HG03159 (cell line): ENCODE results near the gene SKIC2.
"Not testable (repeated sequence)": the region's sequence is repeated elsewhere in the genome, so short reads cannot be mapped to it uniquely, and the experiment has no call there.

Experiments
- ATAC-seq: cut with Tn5 transposase; IDR thresholded peaks from one replicate; pipeline ENCODE4 v1.9.1; 2021; ENCODE audit warnings: mild to moderate bottlenecking, moderate library complexity; ENCODE audit not compliant: unreplicated experiment

The SKIC2 gene

DNA sequence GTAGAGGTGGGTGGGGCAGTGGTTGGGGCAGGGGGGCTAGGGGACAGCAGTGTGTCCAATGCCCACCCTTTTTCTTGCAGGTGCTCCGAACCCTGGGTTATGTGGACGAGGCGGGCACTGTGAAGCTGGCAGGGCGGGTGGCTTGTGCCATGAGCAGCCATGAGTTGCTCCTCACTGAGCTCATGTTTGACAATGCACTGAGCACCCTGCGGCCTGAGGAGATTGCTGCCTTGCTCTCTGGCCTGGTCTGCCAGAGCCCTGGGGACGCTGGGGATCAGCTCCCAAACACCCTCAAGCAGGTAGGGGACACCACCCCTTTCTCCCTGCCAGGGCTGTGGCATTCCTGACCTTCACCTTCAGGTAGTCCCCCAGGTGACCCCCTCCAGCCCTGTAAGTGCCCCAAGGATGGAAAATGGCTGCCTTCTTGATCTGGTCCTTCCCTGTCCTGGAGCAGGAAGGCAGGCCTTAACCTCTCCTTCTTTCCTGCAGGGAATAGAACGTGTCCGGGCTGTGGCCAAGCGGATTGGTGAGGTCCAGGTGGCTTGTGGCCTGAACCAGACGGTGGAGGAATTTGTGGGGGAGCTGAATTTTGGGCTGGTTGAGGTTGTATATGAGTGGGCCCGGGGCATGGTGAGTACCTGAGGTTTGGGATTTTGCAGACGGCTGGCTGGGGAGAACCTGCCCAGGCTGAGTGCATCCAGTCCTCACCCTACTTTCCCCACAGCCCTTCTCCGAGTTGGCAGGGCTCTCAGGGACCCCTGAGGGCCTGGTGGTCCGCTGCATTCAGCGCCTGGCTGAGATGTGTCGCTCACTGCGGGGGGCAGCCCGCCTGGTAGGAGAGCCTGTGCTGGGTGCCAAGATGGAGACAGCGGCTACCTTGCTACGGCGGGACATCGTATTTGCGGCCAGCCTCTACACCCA, 10.1 kb downstream of the SKIC2 start:
- ATAC-seq = no peak

DNA sequence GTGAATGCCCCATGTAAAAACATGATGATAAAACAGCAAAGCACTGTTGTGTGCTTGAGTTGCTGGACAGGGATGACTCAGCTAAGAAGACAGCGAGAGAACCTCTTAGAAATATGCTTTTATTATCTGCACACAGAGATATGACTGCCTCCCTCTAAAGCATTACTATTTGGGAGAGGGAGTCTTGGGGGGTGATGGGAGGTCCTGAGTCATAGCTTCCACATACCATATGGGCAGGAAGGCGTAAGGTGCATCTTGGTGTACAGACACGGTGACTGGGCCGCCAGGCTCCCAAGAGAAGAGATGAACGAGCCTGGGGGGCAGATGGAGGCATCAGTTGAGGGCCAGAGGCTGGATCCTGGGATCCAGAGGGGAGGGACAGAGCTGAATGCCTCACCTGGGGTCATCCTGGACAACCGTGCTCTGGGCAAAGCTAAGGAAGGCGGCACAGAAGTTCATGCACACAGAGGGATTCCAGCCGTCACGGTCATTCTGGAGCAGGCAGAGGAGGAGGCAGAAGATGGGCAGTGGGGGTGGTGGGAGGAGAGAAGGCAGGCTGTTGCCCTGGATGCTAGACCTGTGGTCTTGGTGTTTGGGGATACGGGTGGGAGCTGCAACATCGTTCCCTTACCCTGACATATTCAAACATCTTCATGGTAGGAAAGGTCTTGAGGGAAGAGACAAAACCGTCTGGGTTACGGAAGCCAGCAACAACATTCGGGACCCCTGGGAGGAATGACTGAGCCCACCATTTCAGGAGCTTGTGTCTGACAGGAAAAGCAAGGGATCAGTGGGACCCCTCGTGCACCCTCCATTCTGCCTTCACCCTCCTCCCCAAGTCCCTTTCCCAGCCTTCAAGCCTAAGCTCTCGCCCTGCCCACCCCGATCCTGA, 11.0 kb downstream of the SKIC2 start:
- ATAC-seq = no peak

DNA sequence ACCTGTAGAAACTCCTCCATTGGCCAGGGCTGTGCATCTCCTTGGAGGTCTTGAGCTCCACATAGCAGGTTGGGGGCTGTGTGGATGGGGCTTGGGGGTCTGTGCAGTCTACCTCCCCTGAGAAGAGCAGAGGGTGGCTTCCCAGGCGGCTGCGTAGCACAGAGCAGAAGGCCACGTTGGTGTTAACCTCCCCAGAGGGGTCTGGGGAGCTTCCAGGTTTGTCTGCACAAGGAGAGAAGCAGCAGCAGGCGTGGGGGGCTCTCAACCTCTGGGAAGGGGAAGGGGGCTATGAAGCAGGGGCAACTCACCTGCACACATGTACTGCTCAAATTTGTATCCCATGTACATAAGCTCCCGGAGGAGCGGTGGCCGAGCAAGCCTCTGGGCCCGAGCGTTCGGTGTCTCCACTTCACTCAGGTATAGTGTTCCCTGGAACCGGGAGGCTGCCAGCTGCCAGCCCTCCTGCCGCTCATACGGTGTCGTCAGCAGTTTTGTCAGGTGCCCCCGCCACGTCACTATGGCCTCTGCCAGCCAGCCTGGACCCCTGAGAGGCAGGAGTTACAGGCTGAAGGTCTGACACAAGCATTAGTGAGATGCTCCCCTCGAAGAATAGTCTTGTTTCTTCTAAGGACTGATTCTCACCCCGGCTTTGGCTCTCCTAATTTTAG, 11.8 kb downstream of the SKIC2 start:
- ATAC-seq = no peak

DNA sequence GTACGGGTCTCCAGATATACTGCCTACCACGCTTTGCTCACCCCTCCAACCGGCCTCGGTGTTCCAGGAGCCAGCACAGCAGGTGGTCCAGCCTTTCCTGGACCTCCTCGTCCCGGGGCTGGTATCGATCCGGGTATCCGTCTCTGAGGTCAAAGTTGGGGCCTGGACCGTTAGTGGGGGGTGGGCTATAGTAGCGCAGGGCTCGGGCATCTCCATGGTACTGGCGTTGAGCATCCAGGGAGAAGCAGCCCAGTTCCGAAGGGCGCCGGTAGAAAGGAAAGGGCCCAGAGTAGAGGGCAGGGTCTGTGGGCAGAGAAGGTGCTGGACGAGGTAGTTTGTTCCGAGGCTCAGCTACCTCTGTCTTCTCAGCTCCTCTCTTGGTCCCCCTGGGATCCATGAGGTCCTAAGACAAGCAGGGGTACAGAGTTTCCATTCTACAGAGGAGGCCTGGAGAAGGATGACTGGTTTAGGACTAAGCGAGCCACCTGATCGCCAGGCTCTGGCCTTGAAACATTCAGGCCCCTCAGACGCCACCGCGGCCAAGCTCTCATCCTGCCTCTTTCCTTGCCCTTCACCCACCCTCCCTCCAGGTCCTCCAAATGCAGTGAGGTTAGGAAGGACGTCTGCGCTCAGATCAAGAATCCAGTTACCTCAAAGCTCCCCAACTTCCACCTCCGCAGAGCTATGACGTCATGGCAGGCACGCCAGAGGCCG, 12.5 kb downstream of the SKIC2 start:
- no peak for ATAC-seq

DNA sequence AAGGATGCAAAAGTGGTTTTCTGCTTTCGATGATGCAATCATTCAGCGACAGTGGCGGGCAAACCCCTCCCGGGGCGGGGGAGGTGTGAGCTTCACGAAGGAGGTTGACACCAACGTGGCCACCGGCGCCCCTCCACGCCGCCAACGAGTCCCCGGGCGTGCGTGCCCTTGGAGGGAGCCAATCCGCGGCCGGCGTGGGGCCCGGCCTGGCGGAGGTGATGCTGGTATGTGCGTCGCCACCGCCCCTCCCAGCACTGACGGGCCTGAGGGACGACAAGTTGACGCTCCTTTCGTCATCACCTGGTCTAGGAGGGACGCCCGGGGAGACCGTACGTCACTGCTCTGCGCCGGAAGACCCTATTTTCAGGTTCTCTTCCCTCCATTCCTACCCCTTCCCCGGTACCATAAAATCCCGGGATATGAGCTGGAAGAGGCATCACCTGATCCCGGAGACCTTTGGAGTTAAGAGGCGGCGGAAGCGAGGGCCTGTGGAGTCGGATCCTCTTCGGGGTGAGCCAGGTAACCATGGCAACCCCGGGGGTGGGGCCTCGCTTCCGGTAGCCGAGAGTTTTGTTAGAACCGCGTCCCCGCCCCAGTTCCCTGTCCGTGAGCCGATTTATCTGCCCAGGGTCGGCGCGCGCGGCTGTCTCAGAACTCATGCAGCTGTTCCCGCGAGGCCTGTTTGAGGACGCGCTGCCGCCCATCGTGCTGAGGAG, 13.2 kb downstream of the SKIC2 start, which contains the start of gene DXO:
Gene DXO (minus strand): TSS at position 146 of the 716 bp plus-strand sequence. CDS start 463 bp downstream, outside the sequence.
- peak; percentile 82 for ATAC-seq

DNA sequence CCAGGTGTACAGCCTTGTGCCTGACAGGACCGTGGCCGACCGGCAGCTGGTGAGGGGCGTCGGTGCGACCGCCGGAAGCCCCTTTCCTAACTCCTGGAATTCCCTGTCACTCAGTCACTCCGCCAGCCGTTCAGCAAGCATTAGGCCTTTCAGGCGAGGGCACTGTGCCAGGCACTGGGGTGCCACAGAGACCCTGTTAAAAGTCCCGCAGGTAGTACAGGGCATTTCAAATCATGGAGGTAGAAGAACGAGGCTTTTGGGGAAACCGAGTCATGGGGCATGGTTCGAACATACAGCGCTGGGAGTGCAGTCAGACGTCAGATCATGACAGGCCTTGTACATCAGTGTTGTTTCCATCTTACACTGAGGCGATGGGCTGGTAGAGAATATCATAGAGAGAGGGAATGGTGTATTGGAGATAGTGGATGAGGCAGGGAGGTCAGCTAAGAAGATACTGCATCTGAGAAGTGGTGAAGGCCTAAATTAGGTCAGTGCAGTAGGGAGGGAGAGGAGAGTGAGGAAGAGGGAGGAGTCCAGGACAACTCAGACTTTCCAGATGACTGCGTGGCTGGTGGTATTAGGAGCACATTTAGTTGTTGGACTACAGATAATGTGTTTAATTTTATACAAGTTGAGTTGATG, 13.9 kb downstream of the SKIC2 start:
- ATAC-seq = no peak

DNA sequence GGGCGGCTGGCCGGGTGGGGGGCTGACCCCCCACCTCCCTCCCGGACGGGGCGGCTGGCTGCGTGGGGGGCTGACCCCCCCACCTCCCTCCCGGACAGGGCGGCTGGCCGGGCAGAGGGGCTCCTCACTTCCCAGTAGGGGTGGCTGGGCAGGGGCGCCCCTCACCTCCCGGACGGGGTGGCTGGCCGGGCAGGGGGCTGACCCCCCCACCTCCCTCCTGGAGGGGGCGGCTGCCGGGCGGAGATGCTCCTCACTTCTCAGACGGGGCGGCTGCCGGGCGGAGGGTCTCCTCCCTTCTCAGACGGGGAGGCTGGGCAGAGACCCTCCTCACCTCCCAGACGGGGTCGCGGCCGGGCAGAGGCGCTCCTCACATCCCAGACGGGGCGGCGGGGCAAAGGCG, 17.1 kb downstream of the SKIC2 start:
- not testable (repeated sequence) for ATAC-seq

DNA sequence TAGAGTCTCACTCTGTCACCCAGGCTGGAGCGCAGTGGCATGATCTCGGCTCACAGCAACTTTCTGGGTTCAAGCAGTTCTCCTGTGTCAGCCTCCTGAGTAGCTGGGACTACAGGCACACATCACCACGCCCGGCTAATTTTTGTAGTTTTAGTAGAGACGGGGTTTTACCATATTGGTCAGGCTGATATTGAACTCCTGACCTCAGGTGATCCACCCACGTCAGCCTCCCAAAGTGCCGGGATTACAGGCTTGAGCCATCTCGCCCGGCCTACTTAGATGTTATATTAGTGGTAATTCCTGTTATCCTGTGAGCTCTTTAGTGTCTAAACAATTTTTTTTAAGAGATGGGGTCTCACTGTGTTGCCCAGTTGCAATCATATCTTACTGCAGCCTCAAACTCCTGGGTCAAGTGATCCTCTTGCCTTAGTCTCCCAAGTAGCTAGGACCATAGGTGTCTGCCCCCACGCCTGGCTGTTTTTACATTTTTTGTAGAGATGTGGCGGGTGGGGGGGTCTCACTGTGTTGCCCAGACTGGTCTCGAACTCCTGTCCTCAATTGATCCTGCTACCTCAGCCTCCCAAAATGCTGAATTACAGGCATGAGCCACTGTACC, 18.9 kb downstream of the SKIC2 start:
- ATAC-seq = no peak

DNA sequence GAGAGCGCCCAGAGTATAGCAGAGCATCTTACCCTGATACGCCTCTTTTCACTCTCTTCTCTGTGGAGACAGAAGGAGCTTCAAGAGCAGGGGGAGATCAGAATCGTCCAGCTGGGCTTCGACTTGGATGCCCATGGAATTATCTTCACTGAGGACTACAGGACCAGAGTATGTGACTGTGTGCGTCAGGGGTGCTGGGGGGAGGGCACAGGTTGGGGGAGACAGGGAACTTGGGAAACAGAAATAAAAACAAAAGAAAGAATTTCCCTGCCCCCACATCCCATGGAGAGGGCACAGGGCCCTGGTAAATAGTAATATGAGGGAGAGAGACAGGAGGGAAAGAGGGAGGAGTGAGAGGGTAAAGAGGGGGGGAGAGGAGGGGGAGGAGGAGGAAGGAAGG, 19.9 kb downstream of the SKIC2 start:
- no peak for ATAC-seq

DNA sequence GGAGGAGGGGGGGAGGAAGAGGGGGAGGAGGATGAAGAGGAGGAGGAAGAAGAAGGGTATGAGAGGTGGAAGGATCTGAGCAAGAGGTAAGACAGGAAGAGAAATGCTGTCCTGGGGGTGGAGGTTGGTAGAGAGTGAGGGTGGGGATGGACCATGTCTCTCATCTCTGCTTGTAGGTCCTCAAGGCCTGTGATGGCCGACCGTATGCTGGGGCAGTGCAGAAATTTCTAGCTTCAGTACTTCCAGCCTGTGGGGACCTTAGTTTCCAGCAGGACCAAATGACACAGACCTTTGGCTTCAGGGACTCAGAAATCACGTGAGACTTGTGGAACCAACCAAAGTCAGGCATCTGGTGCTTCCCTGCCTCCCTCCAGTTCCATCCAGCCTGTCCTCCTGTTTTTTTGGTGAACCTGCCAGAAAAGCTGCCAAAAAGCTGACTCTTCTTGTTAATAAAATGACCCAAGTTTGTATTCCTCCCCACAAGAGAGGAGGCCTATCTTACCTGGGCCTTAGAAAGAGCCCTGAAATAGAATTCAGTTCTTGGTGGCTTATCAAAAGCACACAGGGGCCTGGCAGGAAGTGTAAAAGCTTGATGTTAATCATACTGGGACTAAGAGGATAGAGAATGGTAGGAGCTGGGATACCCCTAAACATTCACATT, 20.4 kb downstream of the SKIC2 start:
- no peak for ATAC-seq

DNA sequence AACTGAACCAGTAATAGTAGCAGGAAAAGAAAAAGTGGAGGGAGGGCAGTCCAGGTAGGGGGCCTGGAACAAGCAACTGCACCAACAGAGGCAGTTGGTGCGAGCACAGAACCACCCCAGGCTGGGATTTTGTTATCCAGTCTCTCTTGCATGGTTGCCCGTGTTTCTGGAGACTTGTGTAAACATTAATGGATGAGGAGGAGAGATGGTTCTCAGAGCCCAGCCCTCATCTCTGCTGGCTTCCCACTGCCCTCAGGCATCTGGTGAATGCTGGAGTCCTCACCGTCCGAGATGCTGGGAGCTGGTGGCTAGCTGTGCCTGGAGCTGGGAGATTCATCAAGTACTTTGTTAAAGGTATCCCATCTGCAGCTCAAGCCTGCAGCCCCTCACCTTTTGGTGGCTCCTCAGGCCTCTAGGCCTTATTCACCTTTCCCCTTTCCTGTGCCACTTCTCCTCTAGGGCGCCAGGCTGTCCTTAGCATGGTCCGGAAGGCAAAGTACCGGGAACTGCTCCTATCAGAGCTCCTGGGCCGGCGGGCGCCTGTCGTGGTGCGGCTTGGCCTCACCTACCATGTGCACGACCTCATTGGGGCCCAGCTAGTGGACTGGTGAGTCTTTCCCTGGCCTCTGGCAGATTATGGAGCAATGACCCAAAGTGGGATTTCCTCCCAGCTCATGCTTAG, 21.4 kb downstream of the SKIC2 start:
- not testable (repeated sequence) for ATAC-seq

DNA sequence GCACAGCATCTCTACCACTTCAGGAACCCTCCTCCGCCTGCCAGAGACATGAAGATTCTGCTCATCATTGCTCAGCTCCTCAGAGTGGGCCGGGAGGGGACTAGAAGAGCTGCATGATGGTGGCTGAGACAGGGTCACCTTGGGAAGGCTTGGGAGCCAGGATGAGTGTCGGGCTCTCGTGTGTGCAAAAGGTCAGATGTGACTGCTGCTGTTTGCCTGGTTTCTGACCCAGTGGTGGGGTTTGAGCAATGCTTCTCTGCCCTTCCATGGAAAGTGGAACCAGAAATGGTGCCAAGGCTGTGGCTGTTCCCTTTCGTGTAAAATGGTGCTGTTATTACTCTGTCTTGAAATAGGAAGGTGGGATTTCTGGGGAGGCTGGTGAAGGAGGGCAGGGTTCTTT, 22.0 kb downstream of the SKIC2 start:
- ATAC-seq = not testable (repeated sequence)

DNA sequence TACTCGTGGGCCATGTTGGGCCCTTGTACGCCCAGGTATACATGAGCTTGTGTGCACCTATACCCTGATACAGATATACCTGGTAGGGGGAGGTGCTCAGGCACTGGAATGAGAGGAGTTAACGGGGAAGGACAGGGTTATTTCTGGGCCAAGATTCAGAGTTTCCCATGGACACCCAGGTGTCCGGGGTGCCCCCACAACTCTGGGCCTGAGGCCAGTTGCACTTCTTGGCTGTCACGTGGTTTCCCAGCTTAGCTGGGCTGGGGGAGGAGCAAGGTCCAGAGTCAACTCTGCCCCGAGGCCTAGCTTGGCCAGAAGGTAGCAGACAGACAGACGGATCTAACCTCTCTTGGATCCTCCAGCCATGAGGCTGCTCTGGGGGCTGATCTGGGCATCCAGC, 22.8 kb downstream of the SKIC2 start, which contains the start of gene C4A:
Gene C4A (plus strand): TSS at position 314 of the 400 bp plus-strand sequence. CDS start 51 bp downstream, at position 365.
- not testable (repeated sequence) for ATAC-seq

DNA sequence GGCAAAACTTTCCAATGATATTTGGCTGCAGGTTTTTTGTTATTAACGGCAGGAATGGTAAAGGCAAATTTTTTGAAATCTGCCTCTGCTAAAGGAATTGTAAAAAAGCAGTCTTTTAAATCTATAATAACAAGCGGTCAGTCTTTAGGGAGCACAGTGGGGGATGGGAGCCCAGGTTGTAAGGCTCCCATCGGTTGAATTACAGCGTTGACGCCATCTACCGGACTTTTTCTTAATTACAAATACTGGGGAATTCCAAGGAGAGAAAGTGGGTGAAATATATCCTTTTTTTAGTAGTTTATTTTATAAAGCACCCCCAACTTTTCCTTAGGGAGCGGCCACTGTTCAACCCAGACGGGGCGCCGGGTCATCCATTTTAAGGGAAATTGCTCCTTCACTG, 30.4 kb downstream of the SKIC2 start:
- ATAC-seq = not testable (repeated sequence)

DNA sequence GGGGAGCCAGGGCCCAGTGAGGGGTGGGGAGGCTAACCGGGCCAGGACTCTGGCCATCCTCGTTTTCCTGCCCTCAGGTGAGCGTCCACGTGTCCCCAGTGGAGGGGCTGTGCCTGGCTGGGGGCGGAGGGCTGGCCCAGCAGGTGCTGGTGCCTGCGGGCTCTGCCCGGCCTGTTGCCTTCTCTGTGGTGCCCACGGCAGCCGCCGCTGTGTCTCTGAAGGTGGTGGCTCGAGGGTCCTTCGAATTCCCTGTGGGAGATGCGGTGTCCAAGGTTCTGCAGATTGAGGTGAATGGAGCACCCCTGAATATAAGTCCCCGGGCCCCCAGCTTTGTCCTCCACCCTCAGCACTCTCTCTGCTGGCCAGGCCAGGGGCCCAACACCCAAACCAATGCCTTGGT, 35.4 kb downstream of the SKIC2 start:
- ATAC-seq = not testable (repeated sequence)

DNA sequence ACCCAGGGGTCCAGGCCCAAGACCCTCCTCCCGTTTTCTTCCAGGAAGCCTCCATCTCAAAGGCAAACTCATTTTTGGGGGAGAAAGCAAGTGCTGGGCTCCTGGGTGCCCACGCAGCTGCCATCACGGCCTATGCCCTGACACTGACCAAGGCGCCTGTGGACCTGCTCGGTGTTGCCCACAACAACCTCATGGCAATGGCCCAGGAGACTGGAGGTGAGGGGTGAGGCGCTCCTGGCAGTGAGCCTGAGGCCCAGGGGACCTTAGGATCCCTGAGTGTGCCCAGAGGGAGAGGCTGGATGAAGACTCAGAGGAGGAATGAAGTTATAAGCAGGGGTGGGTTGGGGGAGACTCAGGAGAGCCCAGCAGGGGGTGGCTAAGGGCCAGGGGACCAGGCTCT, 37.4 kb downstream of the SKIC2 start:
- not testable (repeated sequence) for ATAC-seq

DNA sequence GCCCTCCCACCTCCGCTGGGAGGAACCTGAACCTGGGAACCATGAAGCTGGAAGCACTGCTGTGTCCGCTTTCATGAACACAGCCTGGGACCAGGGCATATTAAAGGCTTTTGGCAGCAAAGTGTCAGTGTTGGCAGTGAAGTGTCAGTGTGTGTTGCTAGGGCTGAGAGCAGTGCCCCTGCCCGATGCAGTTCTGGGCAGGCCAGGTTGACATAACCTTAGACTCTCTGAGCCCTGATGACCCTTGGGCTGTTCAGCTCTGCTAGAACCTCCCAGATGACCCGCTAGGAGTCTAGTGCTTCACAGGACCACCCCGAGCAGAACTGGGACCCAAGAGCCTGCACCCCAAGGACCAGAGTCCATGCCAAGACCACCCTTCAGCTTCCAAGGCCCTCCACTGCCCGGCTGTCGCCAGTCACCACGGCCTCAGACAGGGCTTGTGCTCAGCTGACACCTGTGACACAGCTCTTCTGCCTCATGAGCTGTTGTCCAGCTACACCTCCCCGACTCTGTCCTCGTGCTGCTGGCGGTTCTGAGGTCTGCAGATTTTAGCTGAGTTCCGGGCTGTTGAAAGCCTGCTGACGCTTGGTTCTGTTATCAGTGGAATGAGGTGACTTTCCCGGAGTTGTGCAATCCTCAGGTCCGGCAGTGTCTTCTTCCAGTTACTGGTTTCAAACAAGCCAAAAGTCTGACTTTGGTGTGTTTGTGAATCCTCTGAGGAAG, 43.7 kb downstream of the SKIC2 start:
- not testable (repeated sequence) for ATAC-seq
